Thoracic aorta (tissue), 2 donors: ENCODE results near the gene LRP5. TPM values are rescaled to one million over a fixed set of nuclear protein-coding genes. Genes with fewer than 3 reads are reported as not detected.
A peak's percentile ranks its signal among the peaks of the same experiment; 100 is the strongest.

Experiments
- ATAC-seq: fragments of 150-250 bp; one replicate; pipeline ENCODE4 v1.8.0; 2017; ENCODE audit warnings: low read depth; ENCODE audit not compliant: insufficient number of reproducible peaks, low FRiP score
- DNase-seq: peaks from one replicate; pipeline ENCODE4 v3.0.0-alpha.2; 2020; ENCODE audit warnings: low spot score
- H3K27ac ChIP-seq, 2 donors: fragments of 200-600 bp; sonication (generic); 1 replicate in 1 of 2; 2 replicates in 1 of 2; pipeline ENCODE4 v1.5.1; 2016; ENCODE audit warnings: mild to moderate bottlenecking in 2 of 2, moderate library complexity in 2 of 2
- H3K27me3 ChIP-seq: fragments of 200-600 bp; sonication (generic); replicated peaks from 2 replicates; pipeline ENCODE4 v1.6.0; 2016; ENCODE audit warnings: mild to moderate bottlenecking; ENCODE audit not compliant: insufficient read depth
- H3K36me3 ChIP-seq: fragments of 200-600 bp; sonication (generic); one replicate; pipeline ENCODE4 v1.5.1; 2016
- H3K4me1 ChIP-seq, 2 donors: fragments of 200-600 bp; sonication (generic); 1 replicate in 1 of 2; 2 replicates in 1 of 2; pipeline versions ENCODE4 v1.5.1 to v1.6.0; 2016; ENCODE audit warnings: low read depth in 2 of 2, mild to moderate bottlenecking in 1 of 2; ENCODE audit not compliant: control insufficient read depth in 1 of 2
- H3K4me3 ChIP-seq: fragments of 200-600 bp; sonication (generic); 2 replicates; pipeline ENCODE4 v1.5.1; 2016; ENCODE audit warnings: mild to moderate bottlenecking
- H3K9me3 ChIP-seq: fragments of 200-600 bp; sonication (generic); 2 replicates; pipeline ENCODE4 v1.5.1; 2016
- CTCF ChIP-seq: fragments of 200-600 bp; sonication (generic); IDR thresholded peaks from one replicate; pipeline ENCODE4 v1.5.1; 2019; ENCODE audit warnings: antibody characterized with exemption
- total RNA-seq, 2 donors: library from RNA; depleted of rRNA; stranded (reverse); fragments of >200 nt; gene quantifications; one replicate each; pipeline versions ENCODE4 v1.1.0 to v1.2.3, GENCODE V29; 2016

The LRP5 gene
- total RNA-seq, 2 donors from 2014 or later: 67.2 to 99.1 TPM

- ATAC-seq: peak; percentile 37
- TF ChIP-seq CTCF: no peak
These were observed 60.9 kb downstream of the LRP5 start for GRCh38 chr11:68373189-68373814.

GRCh38 chr11:68373815-68374501 is 61.6 kb downstream of the LRP5 start:
- no peak for TF ChIP-seq CTCF
- Histone ChIP-seq H3K27ac (peak overlapping the region; percentile 96 to 97), H3K27me3 (no peaks in the 10 kb centered on the region), H3K9me3 (no peaks in the 10 kb centered on the region), H3K4me1 (peaks cover 58 to 79% of the 10 kb centered on the region in 2 donors), H3K4me3 (peak overlapping the region; percentile 55), H3K36me3 (no peaks in the 10 kb centered on the region)
- no peak for DNase-seq
- no peak for ATAC-seq

More at GRCh38 chr11:68373189-68373814, 60.9 kb downstream of the LRP5 start:
- H3K4me3 ChIP-seq: peak overlapping the region; percentile 55
- H3K9me3 ChIP-seq: no peaks in the 10 kb centered on the region
- peak overlapping the region; percentile 96 to 97 for H3K27ac ChIP-seq
- DNase-seq: no peak
- H3K27me3 ChIP-seq: no peaks in the 10 kb centered on the region
- H3K36me3 ChIP-seq: no peaks in the 10 kb centered on the region
- peaks cover 58 to 82% of the 10 kb centered on the region in 2 donors for H3K4me1 ChIP-seq

GRCh38 chr11:68374531-68374930 is 62.1 kb downstream of the LRP5 start:
- no peak for DNase-seq
- H3K27me3 ChIP-seq: no peaks in the 10 kb centered on the region
- H3K36me3 ChIP-seq: no peaks in the 10 kb centered on the region
- H3K27ac ChIP-seq: peak overlapping the region; percentile 96 to 97
- no peak for ATAC-seq
- no peaks in the 10 kb centered on the region for H3K9me3 ChIP-seq
- TF ChIP-seq CTCF: no peak
- peak overlapping the region; percentile 55 for H3K4me3 ChIP-seq
- H3K4me1 ChIP-seq: peaks cover 53 to 74% of the 10 kb centered on the region in 2 donors

- DNase-seq (no peak), ATAC-seq (no peak)
- no peaks in the 10 kb centered on the region for H3K36me3 ChIP-seq
- no peaks in the 10 kb centered on the region for H3K27me3 ChIP-seq
- H3K4me1 ChIP-seq: peaks cover 50 to 74% of the 10 kb centered on the region in 2 donors
- H3K4me3 ChIP-seq: no peak overlapping the region
- TF ChIP-seq CTCF: no peak
- H3K27ac ChIP-seq: peak overlapping the region; percentile 96 to 97
- no peaks in the 10 kb centered on the region for H3K9me3 ChIP-seq
These were observed 62.9 kb downstream of the LRP5 start for GRCh38 chr11:68375337-68375736.

GRCh38 chr11:68375766-68376165 is 63.4 kb downstream of the LRP5 start:
- no peak for TF ChIP-seq CTCF
- H3K9me3 ChIP-seq: no peaks in the 10 kb centered on the region
- H3K4me3 ChIP-seq: no peak overlapping the region
- H3K27ac ChIP-seq: peak overlapping the region; percentile 96 to 97
- peaks cover 50 to 74% of the 10 kb centered on the region in 2 donors for H3K4me1 ChIP-seq
- H3K27me3 ChIP-seq: no peaks in the 10 kb centered on the region
- no peak for DNase-seq
- H3K36me3 ChIP-seq: no peaks in the 10 kb centered on the region
- no peak for ATAC-seq
